SKM-1 (cell line): ENCODE measurements around the gene CES2.
"Not testable (repeated sequence)": the region's sequence is repeated elsewhere in the genome, so short reads cannot be mapped to it uniquely, and the experiment has no call there.

Experiments
- DNase-seq: peaks from one replicate; lab custom pipeline; 2025; ENCODE audit not compliant: unreplicated experiment; lab: John Stamatoyannopoulos, UW

The CES2 gene

GRCh38 chr16:66976746-66977145 lies 41.4 kb downstream of the CES2 start:
- DNase-seq, result no peak

- DNase-seq, result peak; percentile 93
Observed at GRCh38 chr16:66977341-66978113, 42.2 kb downstream of the CES2 start.

GRCh38 chr16:66979011-66979717 lies 43.8 kb downstream of the CES2 start:
- no peak for DNase-seq

GRCh38 chr16:66983033-66983432 lies 47.7 kb downstream of the CES2 start:
- DNase-seq, result no peak

GRCh38 chr16:66984892-66985311 lies 49.6 kb downstream of the CES2 start:
- no peak for DNase-seq

- no peak for DNase-seq
Observed at GRCh38 chr16:66986559-66986958, 51.2 kb downstream of the CES2 start.

- DNase-seq, result no peak
Observed at GRCh38 chr16:66988197-66988788, 53.0 kb downstream of the CES2 start, which contains the start of gene CES4A. Gene CES4A (plus strand): TSS chr16:66988589. CDS start chr16:66988773, 184 bp downstream.

- DNase-seq, result no peak
Observed at GRCh38 chr16:66991545-66992077, 56.3 kb downstream of the CES2 start.

GRCh38 chr16:66993558-66993957 lies 58.2 kb downstream of the CES2 start:
- not testable (repeated sequence) for DNase-seq
